IMR-90 (cell line): ENCODE results near the gene SMARCA4.

Source experiments
- CEBPB ChIP-seq: IDR thresholded peaks from 2 replicates; pipeline ENCODE4 v1.6.1; 2012; ENCODE audit warnings: low read depth, low read length, improper control_type of control experiment
- CTCF ChIP-seq: conservative IDR thresholded peaks from 2 replicates; pipeline ENCODE4 v1.5.1; 2012; ENCODE audit warnings: mild to moderate bottlenecking, low read depth, low read length, improper control_type of control experiment
- POLR2A ChIP-seq: IDR thresholded peaks from 2 replicates; pipeline ENCODE4 v1.6.1; 2012; ENCODE audit warnings: mild to moderate bottlenecking, low read depth, low read length
- RAD21 ChIP-seq: IDR thresholded peaks from 2 replicates; pipeline ENCODE4 v1.6.1; 2012; ENCODE audit warnings: low read length, improper control_type of control experiment
- SMC3 ChIP-seq: fragments of 150-350 bp; IDR thresholded peaks from 2 replicates; pipeline ENCODE4 v1.6.1; 2016; ENCODE audit warnings: low read depth, mild to moderate bottlenecking, antibody characterized with exemption, low read length, moderate library complexity

DNA sequence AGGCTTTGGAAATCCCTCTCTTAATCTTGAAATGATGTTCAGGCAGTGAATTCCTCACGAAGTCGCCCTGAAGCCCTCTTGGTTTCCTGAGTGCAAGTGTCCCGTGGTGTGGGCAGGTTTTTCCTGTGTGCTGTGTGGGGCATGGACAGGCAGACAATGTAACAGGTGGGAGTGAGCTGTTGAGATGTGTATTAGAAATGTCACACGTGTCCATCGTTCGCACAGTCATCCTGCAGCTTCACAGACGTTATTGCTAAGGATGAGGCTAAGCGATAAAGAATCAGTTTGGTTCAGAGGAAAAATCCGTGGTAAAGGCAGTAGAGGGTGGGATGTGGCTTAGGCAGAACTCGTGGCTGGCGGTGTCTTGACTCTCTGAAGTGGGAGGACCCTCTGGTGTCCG lies 51.7 kb downstream of the SMARCA4 start:
- no peak for TF ChIP-seq CTCF
- no peak for TF ChIP-seq SMC3
- no peak for TF ChIP-seq RAD21
- TF ChIP-seq POLR2A, result no peak
- no peak for TF ChIP-seq CEBPB
